B cell (primary cell): Measurements from ENCODE around the gene DENND10. TPM values are rescaled to one million over a fixed set of nuclear protein-coding genes. Genes with fewer than 3 reads are reported as not detected.

ENCODE experiments used
- ATAC-seq: fragments of 200-7000 bp; cut with Tn5 transposase; one replicate; pipeline ENCODE4 v1.10.0; 2021; ENCODE audit warnings: low read depth, mild to moderate bottlenecking, moderate number of reproducible peaks, moderate library complexity
- CTCF ChIA-PET: fragments of 350-600 bp; sonication (Branson Sonifier 250); formaldehyde crosslinking; loops from one replicate; lab custom pipeline; 2021; ENCODE audit warnings: antibody characterized with exemption, inconsistent platforms; lab: Charles Lee
- POLR2A ChIA-PET: fragments of 350-600 bp; sonication (Branson Sonifier 250); formaldehyde crosslinking; loops from one replicate; lab custom pipeline; 2021; ENCODE audit warnings: antibody characterized with exemption; lab: Charles Lee
- DNase-seq: peaks from one replicate; pipeline ENCODE4 v3.0.0; 2013
- H2AFZ ChIP-seq: 2 replicates; pipeline ENCODE4 v1.6.1; 2012; ENCODE audit warnings: mild to moderate bottlenecking, low read depth, low read length; ENCODE audit not compliant: insufficient read depth, poor library complexity, severe bottlenecking
- H3K27ac ChIP-seq, 2 donors: 1 replicate in 1 of 2; 2 replicates in 1 of 2; pipeline ENCODE4 v1.5.1; 2012 to 2013; ENCODE audit warnings: low read length in 2 of 2, mild to moderate bottlenecking in 2 of 2, moderate library complexity in 1 of 2
- H3K27me3 ChIP-seq, 4 experiments: fragments of 200-600 bp in 1 of 4; sonication (generic) in 1 of 4; replicated peaks in 1 of 4; 1 replicate in 2 of 4; 2 replicates in 2 of 4; pipeline versions ENCODE4 v1.6.1 to v1.7.0; 2013 to 2016; ENCODE audit warnings: low read length in 3 of 4, mild to moderate bottlenecking in 2 of 4, mixed read lengths in 1 of 4, moderate library complexity in 1 of 4; ENCODE audit not compliant: insufficient read depth in 4 of 4, control insufficient read depth in 3 of 4; ENCODE audit errors: control extremely low read depth in 1 of 4
- H3K36me3 ChIP-seq, 2 experiments: replicated peaks in 1 of 2; 1 replicate in 1 of 2; 2 replicates in 1 of 2; pipeline versions ENCODE4 v1.6.1 to v1.7.1; 2013; ENCODE audit warnings: low read length in 1 of 2; ENCODE audit not compliant: insufficient read depth in 2 of 2, control insufficient read depth in 1 of 2; ENCODE audit errors: control extremely low read depth in 1 of 2, extremely low read depth in 1 of 2
- H3K4me1 ChIP-seq, 2 donors: fragments of 200-600 bp in 1 of 2; sonication (generic) in 1 of 2; 1 replicate in 1 of 2; 2 replicates in 1 of 2; pipeline versions ENCODE4 v1.5.1 to v1.6.1; 2013 to 2017; ENCODE audit warnings: low read length in 2 of 2; ENCODE audit not compliant: control insufficient read depth in 2 of 2, insufficient read depth in 2 of 2
- H3K4me2 ChIP-seq: replicated peaks from 2 replicates; pipeline ENCODE3; 2012; ENCODE audit warnings: mild to moderate bottlenecking, low read depth, low read length; ENCODE audit not compliant: poor library complexity, severe bottlenecking
- H3K4me3 ChIP-seq, 5 experiments: fragments of 200-600 bp in 1 of 5; sonication (generic) in 1 of 5; 1 replicate in 3 of 5; 2 replicates in 2 of 5; pipeline versions ENCODE4 v1.5.1 to v1.7.0; 2011 to 2016; ENCODE audit warnings: low read length in 4 of 5, mild to moderate bottlenecking in 4 of 5, low read depth in 2 of 5, control low read depth in 1 of 5, moderate library complexity in 1 of 5; ENCODE audit not compliant: insufficient read depth in 1 of 5; ENCODE audit errors: control extremely low read depth in 1 of 5, extremely low read depth in 1 of 5
- H3K79me2 ChIP-seq: fragments of 200-600 bp; sonication (generic); one replicate; pipeline ENCODE4 v1.6.0; 2016; ENCODE audit warnings: low read length; ENCODE audit not compliant: control insufficient read depth, insufficient read depth
- H3K9ac ChIP-seq: fragments of 200-600 bp; sonication (generic); 2 replicates; pipeline ENCODE4 v1.6.1; 2017; ENCODE audit warnings: mild to moderate bottlenecking, low read length, moderate library complexity
- H3K9me3 ChIP-seq, 3 donors: one replicate each; pipeline versions ENCODE4 v1.6.1 to v1.7.1; 2013; ENCODE audit warnings: low read length in 2 of 3; ENCODE audit not compliant: control insufficient read depth in 2 of 3, insufficient read depth in 1 of 3; ENCODE audit errors: control extremely low read depth in 1 of 3
- H4K20me1 ChIP-seq: 2 replicates; pipeline ENCODE4 v1.6.0; 2012; ENCODE audit warnings: mild to moderate bottlenecking, low read length; ENCODE audit not compliant: insufficient read depth, control insufficient read depth, poor library complexity, severe bottlenecking
- H3K27ac Mint-ChIP-seq: one replicate; pipeline ENCODE4 v1.8.0; 2021; ENCODE audit warnings: mixed read lengths
- H3K27me3 Mint-ChIP-seq: one replicate; pipeline ENCODE4 v1.8.0; 2021; ENCODE audit warnings: mixed read lengths
- H3K4me1 Mint-ChIP-seq: one replicate; pipeline ENCODE4 v1.8.0; 2021; ENCODE audit warnings: mixed read lengths
- H3K4me3 Mint-ChIP-seq: one replicate; pipeline ENCODE4 v1.8.0; 2021; ENCODE audit warnings: mixed read lengths
- H3K9me3 Mint-ChIP-seq: one replicate; pipeline ENCODE4 v1.8.0; 2022; ENCODE audit warnings: mixed read lengths; ENCODE audit not compliant: insufficient read depth
- EZH2 ChIP-seq: IDR thresholded peaks from 2 replicates; pipeline ENCODE4 v1.6.1; 2012; ENCODE audit warnings: borderline replicate concordance, low read depth, mild to moderate bottlenecking, moderate library complexity, low read length; ENCODE audit not compliant: insufficient read depth, poor library complexity, severe bottlenecking
- WGBS: methylation state at CpG from one replicate; pipeline ENCODE4 v1.1.5; 2013; ENCODE audit warnings: missing lambda C conversion rate; ENCODE audit not compliant: insufficient coverage; 5-methylcytosine and 5-hydroxymethylcytosine counted together
- intact Hi-C: fragments of 100-400 bp; cut with micrococcal nuclease; formaldehyde crosslinking; loops from one replicate; pipeline ENCODE4 v1.10.0; 2022
- polyA plus RNA-seq: library from polyadenylated mRNA; depleted of rRNA; stranded (reverse); fragments of >200 nt; gene quantifications from 2 replicates; pipeline ENCODE4 v1.2.3, GENCODE V29; 2012
- total RNA-seq, 2 donors: library from RNA; stranded (reverse); fragments of 120-200 nt in 1 of 2; gene quantifications; 1 replicate in 1 of 2; 2 replicates in 1 of 2; pipeline versions ENCODE4 v1.2.3 to v1.2.4, GENCODE V29; 2013 to 2022
- TF ChIP-seq, protein P1 (sequence below): fragments of 200-600 bp; IDR thresholded peaks from one replicate; pipeline ENCODE4 v1.8.0; 2022; ENCODE audit warnings: antibody characterized with exemption, mild to moderate bottlenecking

Gene DENND10
- total and polyA plus RNA-seq, 2 donors (not counting 1 experiment from before 2014, with no cell fraction given) = 16.6 to 24.4 TPM

DNA sequence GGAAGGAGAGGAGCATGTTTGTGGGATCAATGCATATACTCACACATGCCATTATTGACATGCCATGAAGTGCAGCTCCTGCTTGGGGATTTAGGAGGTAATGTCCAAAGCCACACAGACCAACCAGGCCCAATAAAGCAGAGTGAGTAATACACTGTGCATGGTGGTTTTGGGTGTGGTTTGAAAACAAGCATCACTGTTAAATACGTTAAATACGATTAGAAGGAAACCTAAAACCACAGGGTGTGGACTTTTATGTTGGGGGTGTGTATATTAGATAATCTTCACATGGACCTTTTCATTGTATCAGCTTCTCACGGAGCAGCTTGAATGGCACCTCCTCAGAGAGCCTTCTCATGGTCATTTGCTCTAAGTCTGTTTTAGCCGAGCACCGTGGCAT is 12.9 kb upstream of the DENND10 start:
- Histone ChIP-seq H2AFZ (no peak overlapping the region), H3K4me3 (peak overlapping the region in 1 of 5 experiments; percentile 33), H3K9ac (peak overlapping the region; percentile 4), H3K4me1 (peaks cover 18 to 40% of the 10 kb centered on the region in 2 donors), H3K9me3 (no peaks in the 10 kb centered on the region), H3K36me3 (no peaks in the 10 kb centered on the region), H3K27ac (peak overlapping the region in 1 of 2 donors; percentile 33), H3K79me2 (no peaks in the 10 kb centered on the region), H3K27me3 (no peaks in the 10 kb centered on the region), H3K4me2 (peak overlapping the region; percentile 56), H4K20me1 (no peaks in the 10 kb centered on the region)
- TF ChIP-seq, protein P1, sequence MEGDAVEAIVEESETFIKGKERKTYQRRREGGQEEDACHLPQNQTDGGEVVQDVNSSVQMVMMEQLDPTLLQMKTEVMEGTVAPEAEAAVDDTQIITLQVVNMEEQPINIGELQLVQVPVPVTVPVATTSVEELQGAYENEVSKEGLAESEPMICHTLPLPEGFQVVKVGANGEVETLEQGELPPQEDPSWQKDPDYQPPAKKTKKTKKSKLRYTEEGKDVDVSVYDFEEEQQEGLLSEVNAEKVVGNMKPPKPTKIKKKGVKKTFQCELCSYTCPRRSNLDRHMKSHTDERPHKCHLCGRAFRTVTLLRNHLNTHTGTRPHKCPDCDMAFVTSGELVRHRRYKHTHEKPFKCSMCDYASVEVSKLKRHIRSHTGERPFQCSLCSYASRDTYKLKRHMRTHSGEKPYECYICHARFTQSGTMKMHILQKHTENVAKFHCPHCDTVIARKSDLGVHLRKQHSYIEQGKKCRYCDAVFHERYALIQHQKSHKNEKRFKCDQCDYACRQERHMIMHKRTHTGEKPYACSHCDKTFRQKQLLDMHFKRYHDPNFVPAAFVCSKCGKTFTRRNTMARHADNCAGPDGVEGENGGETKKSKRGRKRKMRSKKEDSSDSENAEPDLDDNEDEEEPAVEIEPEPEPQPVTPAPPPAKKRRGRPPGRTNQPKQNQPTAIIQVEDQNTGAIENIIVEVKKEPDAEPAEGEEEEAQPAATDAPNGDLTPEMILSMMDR = no peak
- TF ChIP-seq EZH2 = no peak
- CTCF ChIA-PET = interaction anchor here (1.2 kb wide), 1 partner anchor 40 kb away, joined by 5 read pairs; no protein-coding TSS in a partner anchor
- peaks cover 38% of the 10 kb centered on the region for H3K4me1 Mint-ChIP-seq
- POLR2A ChIA-PET = interaction anchor here (1.4 kb wide), 1 partner anchor 13 kb away, joined by 5 read pairs; the partner anchor contains the start of gene DENND10
- no peaks in the 10 kb centered on the region for H3K9me3 Mint-ChIP-seq
- DNase-seq = peak; percentile 43
- WGBS = 20% methylated on average over 1 of the region's 5 CpGs
- H3K4me3 Mint-ChIP-seq = peak overlapping the region; percentile 67
- peak overlapping the region; percentile 92 for H3K27ac Mint-ChIP-seq
- no peaks in the 10 kb centered on the region for H3K27me3 Mint-ChIP-seq
- ATAC-seq = peak; percentile 79
- intact Hi-C loops = no loop called here

GRCh38 chr10:119095640-119096039 is 8.3 kb upstream of the DENND10 start:
- Histone ChIP-seq H3K4me2 (no peak overlapping the region), H2AFZ (no peak overlapping the region), H3K36me3 (no peaks in the 10 kb centered on the region), H3K79me2 (no peaks in the 10 kb centered on the region), H3K27me3 (no peaks in the 10 kb centered on the region), H4K20me1 (no peaks in the 10 kb centered on the region), H3K4me1 (peaks cover 7 to 14% of the 10 kb centered on the region in 2 donors), H3K9me3 (no peaks in the 10 kb centered on the region), H3K27ac (no peak overlapping the region), H3K4me3 (no peak overlapping the region), H3K9ac (no peak overlapping the region)
- intact Hi-C loops = no loop called here
- ChIA-PET POLR2A (interaction anchor here (0.6 kb wide), 2 partner anchors 12 to 14 kb away, joined by 3 to 16 read pairs; no protein-coding TSS in a partner anchor), CTCF (interaction anchor here (0.8 kb wide), 1 partner anchor 367 kb away, joined by 3 read pairs; no protein-coding TSS in a partner anchor)
- Mint-ChIP-seq H3K9me3 (no peaks in the 10 kb centered on the region), H3K27me3 (no peaks in the 10 kb centered on the region), H3K4me1 (peaks cover 17% of the 10 kb centered on the region), H3K27ac (no peak overlapping the region), H3K4me3 (no peak overlapping the region)
- no peak for TF ChIP-seq EZH2
- TF ChIP-seq, protein P1 = no peak
- WGBS = no CpG with 5 or more reads among the region's 4 CpGs
- no peak for ATAC-seq
- DNase-seq = no peak
